ENCODE data around the gene ABTB1. TPM values are rescaled to one million over a fixed set of nuclear protein-coding genes. Genes with fewer than 3 reads are reported as not detected.

The ABTB1 gene
- total and polyA plus RNA-seq, 4 donors: 9.7 to 14.1 (median 10.9) TPM

DNA sequence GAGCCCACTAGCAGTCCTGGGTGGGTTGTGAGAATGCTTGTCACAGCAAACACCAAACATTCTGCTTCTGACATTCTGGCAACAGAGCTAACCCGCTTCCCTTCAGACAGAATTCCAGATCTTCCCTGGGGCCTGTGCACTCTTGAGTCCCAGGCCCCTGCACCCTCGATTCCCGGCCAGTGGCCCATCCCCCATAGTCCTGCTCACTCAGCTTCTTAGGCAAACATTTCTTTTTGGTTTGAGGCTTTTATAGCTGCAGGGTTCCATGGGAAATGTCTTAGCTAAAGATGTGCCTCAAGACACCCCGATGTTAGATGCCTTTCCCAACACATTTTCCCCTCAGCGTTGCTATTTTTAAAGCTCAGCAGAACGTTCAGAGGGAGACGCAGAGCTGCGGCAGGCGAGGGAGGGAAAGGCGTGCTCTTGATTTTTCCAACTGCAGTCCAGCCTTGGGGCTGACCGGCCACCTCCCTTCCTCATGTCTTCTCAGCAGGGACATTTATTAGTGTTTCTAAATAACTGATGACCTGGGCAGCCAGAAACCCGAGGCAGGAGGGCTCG, 35.2 kb downstream of the ABTB1 start:
- Histone ChIP-seq H3K27ac (ENCODE audit: low read depth in 1 of 2, low read length in 2 of 2) (no peak overlapping the region), H3K36me3 (ENCODE audit: control insufficient read depth in 4 of 4, insufficient read depth in 3 of 4, low read depth in 1 of 4, low read length in 3 of 4) (peaks cover 0 to 27% (median 21%) of the 10 kb centered on the region in 4 donors), H3K4me3 (ENCODE audit: low read depth in 1 of 3, low read length in 3 of 3) (no peak overlapping the region), H3K4me1 (ENCODE audit: control insufficient read depth in 4 of 4, insufficient read depth in 4 of 4, low read length in 3 of 4) (peaks cover 0 to 6% (median 1%) of the 10 kb centered on the region in 4 donors), H3K9ac (ENCODE audit: low read depth in 1 of 2, low read length in 2 of 2) (no peak overlapping the region), H3K9me3 (ENCODE audit: control insufficient read depth in 4 of 4, low read length in 3 of 4) (no peaks in the 10 kb centered on the region), H3K27me3 (ENCODE audit: control insufficient read depth in 4 of 4, insufficient read depth in 4 of 4, low read length in 3 of 4) (no peaks in the 10 kb centered on the region)
- TF ChIP-seq EGR1 (IDR thresholded peaks at IDR 0.05; ENCODE audit: low read depth in 2 of 2) (no peak), RAD21 (IDR thresholded peaks at IDR 0.05) (no peak), FOXA2 (IDR thresholded peaks at IDR 0.05) (no peak), RXRA (IDR thresholded peaks at IDR 0.05) (no peak), SP1 (IDR thresholded peaks at IDR 0.05) (no peak), YY1 (IDR thresholded peaks at IDR 0.05) (no peak), FOXA1 (IDR thresholded peaks at IDR 0.05) (no peak), NR2F2 (IDR thresholded peaks at IDR 0.05) (no peak), HNF4G (IDR thresholded peaks at IDR 0.05) (no peak), GABPA (IDR thresholded peaks at IDR 0.05 in 1 of 2, conservative IDR thresholded peaks at IDR 0.05 in 1 of 2) (no peak), HNF4A (conservative IDR thresholded peaks at IDR 0.05) (no peak)
- TF ChIP-seq, protein P1, sequence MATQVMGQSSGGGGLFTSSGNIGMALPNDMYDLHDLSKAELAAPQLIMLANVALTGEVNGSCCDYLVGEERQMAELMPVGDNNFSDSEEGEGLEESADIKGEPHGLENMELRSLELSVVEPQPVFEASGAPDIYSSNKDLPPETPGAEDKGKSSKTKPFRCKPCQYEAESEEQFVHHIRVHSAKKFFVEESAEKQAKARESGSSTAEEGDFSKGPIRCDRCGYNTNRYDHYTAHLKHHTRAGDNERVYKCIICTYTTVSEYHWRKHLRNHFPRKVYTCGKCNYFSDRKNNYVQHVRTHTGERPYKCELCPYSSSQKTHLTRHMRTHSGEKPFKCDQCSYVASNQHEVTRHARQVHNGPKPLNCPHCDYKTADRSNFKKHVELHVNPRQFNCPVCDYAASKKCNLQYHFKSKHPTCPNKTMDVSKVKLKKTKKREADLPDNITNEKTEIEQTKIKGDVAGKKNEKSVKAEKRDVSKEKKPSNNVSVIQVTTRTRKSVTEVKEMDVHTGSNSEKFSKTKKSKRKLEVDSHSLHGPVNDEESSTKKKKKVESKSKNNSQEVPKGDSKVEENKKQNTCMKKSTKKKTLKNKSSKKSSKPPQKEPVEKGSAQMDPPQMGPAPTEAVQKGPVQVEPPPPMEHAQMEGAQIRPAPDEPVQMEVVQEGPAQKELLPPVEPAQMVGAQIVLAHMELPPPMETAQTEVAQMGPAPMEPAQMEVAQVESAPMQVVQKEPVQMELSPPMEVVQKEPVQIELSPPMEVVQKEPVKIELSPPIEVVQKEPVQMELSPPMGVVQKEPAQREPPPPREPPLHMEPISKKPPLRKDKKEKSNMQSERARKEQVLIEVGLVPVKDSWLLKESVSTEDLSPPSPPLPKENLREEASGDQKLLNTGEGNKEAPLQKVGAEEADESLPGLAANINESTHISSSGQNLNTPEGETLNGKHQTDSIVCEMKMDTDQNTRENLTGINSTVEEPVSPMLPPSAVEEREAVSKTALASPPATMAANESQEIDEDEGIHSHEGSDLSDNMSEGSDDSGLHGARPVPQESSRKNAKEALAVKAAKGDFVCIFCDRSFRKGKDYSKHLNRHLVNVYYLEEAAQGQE (IDR thresholded peaks at IDR 0.05): no peak
- TF ChIP-seq, protein P2, sequence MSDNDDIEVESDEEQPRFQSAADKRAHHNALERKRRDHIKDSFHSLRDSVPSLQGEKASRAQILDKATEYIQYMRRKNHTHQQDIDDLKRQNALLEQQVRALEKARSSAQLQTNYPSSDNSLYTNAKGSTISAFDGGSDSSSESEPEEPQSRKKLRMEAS (IDR thresholded peaks at IDR 0.05): no peak
- TF ChIP-seq, protein P3, sequence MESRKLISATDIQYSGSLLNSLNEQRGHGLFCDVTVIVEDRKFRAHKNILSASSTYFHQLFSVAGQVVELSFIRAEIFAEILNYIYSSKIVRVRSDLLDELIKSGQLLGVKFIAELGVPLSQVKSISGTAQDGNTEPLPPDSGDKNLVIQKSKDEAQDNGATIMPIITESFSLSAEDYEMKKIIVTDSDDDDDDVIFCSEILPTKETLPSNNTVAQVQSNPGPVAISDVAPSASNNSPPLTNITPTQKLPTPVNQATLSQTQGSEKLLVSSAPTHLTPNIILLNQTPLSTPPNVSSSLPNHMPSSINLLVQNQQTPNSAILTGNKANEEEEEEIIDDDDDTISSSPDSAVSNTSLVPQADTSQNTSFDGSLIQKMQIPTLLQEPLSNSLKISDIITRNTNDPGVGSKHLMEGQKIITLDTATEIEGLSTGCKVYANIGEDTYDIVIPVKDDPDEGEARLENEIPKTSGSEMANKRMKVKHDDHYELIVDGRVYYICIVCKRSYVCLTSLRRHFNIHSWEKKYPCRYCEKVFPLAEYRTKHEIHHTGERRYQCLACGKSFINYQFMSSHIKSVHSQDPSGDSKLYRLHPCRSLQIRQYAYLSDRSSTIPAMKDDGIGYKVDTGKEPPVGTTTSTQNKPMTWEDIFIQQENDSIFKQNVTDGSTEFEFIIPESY (IDR thresholded peaks at IDR 0.05): no peak
- TF ChIP-seq, protein P4, sequence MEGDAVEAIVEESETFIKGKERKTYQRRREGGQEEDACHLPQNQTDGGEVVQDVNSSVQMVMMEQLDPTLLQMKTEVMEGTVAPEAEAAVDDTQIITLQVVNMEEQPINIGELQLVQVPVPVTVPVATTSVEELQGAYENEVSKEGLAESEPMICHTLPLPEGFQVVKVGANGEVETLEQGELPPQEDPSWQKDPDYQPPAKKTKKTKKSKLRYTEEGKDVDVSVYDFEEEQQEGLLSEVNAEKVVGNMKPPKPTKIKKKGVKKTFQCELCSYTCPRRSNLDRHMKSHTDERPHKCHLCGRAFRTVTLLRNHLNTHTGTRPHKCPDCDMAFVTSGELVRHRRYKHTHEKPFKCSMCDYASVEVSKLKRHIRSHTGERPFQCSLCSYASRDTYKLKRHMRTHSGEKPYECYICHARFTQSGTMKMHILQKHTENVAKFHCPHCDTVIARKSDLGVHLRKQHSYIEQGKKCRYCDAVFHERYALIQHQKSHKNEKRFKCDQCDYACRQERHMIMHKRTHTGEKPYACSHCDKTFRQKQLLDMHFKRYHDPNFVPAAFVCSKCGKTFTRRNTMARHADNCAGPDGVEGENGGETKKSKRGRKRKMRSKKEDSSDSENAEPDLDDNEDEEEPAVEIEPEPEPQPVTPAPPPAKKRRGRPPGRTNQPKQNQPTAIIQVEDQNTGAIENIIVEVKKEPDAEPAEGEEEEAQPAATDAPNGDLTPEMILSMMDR (IDR thresholded peaks at IDR 0.05; ENCODE audit: low read depth, low read length, missing input control): no peak
- no peak for DNase-seq (ENCODE audit: low spot score)
- WGBS: 80% methylated on average over 13 of the region's 13 CpGs

DNA sequence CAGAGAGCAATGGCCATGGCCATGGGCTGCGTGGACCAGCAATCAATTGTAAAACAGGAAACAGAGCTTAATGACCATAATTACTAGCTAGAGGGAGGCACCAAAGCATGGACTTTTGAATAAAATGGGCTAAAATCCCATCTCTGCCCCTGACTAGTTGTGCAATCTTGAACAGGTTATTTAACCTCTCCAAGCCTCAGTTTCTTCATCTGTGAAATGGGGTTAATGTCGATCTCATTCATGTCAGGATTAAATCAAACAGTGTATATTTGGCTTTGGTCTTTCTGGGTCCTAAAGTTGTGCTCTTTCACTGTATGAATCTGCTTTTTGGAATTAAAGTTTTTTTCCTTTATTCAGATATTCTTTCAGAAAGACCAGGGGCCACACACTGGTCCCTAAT, 36.1 kb downstream of the ABTB1 start:
- Histone ChIP-seq H3K27me3 (ENCODE audit: control insufficient read depth in 4 of 4, insufficient read depth in 4 of 4, low read length in 3 of 4) (no peaks in the 10 kb centered on the region), H3K9me3 (ENCODE audit: control insufficient read depth in 4 of 4, low read length in 3 of 4) (no peaks in the 10 kb centered on the region), H3K36me3 (ENCODE audit: control insufficient read depth in 4 of 4, insufficient read depth in 3 of 4, low read depth in 1 of 4, low read length in 3 of 4) (peaks cover 0 to 29% (median 24%) of the 10 kb centered on the region in 4 donors), H3K4me1 (ENCODE audit: control insufficient read depth in 4 of 4, insufficient read depth in 4 of 4, low read length in 3 of 4) (no peaks in the 10 kb centered on the region), H3K4me3 (ENCODE audit: low read depth in 1 of 3, low read length in 3 of 3) (no peak overlapping the region), H3K9ac (ENCODE audit: low read depth in 1 of 2, low read length in 2 of 2) (no peak overlapping the region), H3K27ac (ENCODE audit: low read depth in 1 of 2, low read length in 2 of 2) (no peak overlapping the region)
- WGBS: 93% methylated on average over 2 of the region's 2 CpGs
- DNase-seq (ENCODE audit: low spot score): no peak
- no peak for TF ChIP-seq RXRA (IDR thresholded peaks at IDR 0.05)
- TF ChIP-seq FOXA1 (IDR thresholded peaks at IDR 0.05): no peak
- TF ChIP-seq, protein P3 (IDR thresholded peaks at IDR 0.05): no peak
- TF ChIP-seq, protein P5, sequence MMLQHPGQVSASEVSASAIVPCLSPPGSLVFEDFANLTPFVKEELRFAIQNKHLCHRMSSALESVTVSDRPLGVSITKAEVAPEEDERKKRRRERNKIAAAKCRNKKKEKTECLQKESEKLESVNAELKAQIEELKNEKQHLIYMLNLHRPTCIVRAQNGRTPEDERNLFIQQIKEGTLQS (IDR thresholded peaks at IDR 0.05): no peak
- no peak for TF ChIP-seq FOXA2 (IDR thresholded peaks at IDR 0.05)
- TF ChIP-seq, protein P2 (IDR thresholded peaks at IDR 0.05): no peak
- TF ChIP-seq RAD21 (IDR thresholded peaks at IDR 0.05): no peak
- TF ChIP-seq HNF4G (IDR thresholded peaks at IDR 0.05): no peak

Measured in liver (tissue), 9 donors.